GM19372 (cell line): ENCODE data around the gene NATD1.

Experiments used
- ATAC-seq: cut with Tn5 transposase; IDR thresholded peaks from one replicate; pipeline ENCODE4 v1.9.1; 2021; ENCODE audit warnings: mild to moderate bottlenecking, low read depth, moderate library complexity; ENCODE audit not compliant: unreplicated experiment

NATD1 gene

GRCh38 chr17:21249086-21249795 lies 4.0 kb downstream of the NATD1 start:
- no peak for ATAC-seq

- ATAC-seq: no peak
These were observed 4.7 kb downstream of the NATD1 start for GRCh38 chr17:21248500-21248899.

- no peak for ATAC-seq
These were observed 5.5 kb downstream of the NATD1 start for GRCh38 chr17:21247552-21248258.

- no peak for ATAC-seq
These were observed 6.5 kb downstream of the NATD1 start for GRCh38 chr17:21246698-21247097.

GRCh38 chr17:21245639-21246084 lies 7.5 kb downstream of the NATD1 start:
- ATAC-seq: no peak

- ATAC-seq: no peak
These were observed 9.5 kb downstream of the NATD1 start for GRCh38 chr17:21243516-21244303.

- ATAC-seq: no peak
These were observed 10.3 kb downstream of the NATD1 start for GRCh38 chr17:21242780-21243515.

- no peak for ATAC-seq
These were observed 11.0 kb downstream of the NATD1 start for GRCh38 chr17:21242026-21242697.

GRCh38 chr17:21241564-21241963 lies 11.6 kb downstream of the NATD1 start:
- no peak for ATAC-seq

GRCh38 chr17:21240369-21241055 lies 12.7 kb downstream of the NATD1 start:
- ATAC-seq: no peak

- no peak for ATAC-seq
These were observed 13.4 kb downstream of the NATD1 start for GRCh38 chr17:21239680-21240368.

GRCh38 chr17:21235921-21236320 lies 17.3 kb downstream of the NATD1 start:
- ATAC-seq: no peak

GRCh38 chr17:21233581-21234347 lies 19.4 kb downstream of the NATD1 start:
- ATAC-seq: no peak

- ATAC-seq: no peak
These were observed 21.0 kb downstream of the NATD1 start for GRCh38 chr17:21232033-21232749.

- ATAC-seq: no peak
These were observed 21.7 kb downstream of the NATD1 start for GRCh38 chr17:21231533-21231932.

GRCh38 chr17:21228845-21229244 lies 24.4 kb downstream of the NATD1 start:
- ATAC-seq: no peak

- ATAC-seq: no peak
These were observed 25.1 kb downstream of the NATD1 start for GRCh38 chr17:21228111-21228510.
